ENCODE results near the gene AHRR. TPM values are rescaled to one million over a fixed set of nuclear protein-coding genes. Genes with fewer than 3 reads are reported as not detected.
"Not testable (repeated sequence)": the region's sequence is repeated elsewhere in the genome, so short reads cannot be mapped to it uniquely, and the experiment has no call there.

The AHRR gene
- total and polyA plus RNA-seq, 2 experiments from 2014 or later: 1.8 to 2.4 TPM

- TF ChIP-seq CTCF (IDR thresholded peaks at IDR 0.05; ENCODE audit: poor library complexity) (no peak), EZH2 (IDR thresholded peaks at IDR 0.05; ENCODE audit: borderline replicate concordance) (no peak), EZH2phosphoT487 (IDR thresholded peaks at IDR 0.05; ENCODE audit: low read depth, severe bottlenecking, unreplicated experiment) (no peak)
- Histone ChIP-seq H2AFZ (no peak overlapping the region), H3K4me1 (ENCODE audit: insufficient read depth) (peaks cover 30% of the 10 kb centered on the region), H3K9me2 (replicated peaks; ENCODE audit: insufficient read depth) (no peaks in the 10 kb centered on the region), H4K20me1 (ENCODE audit: insufficient read depth, poor library complexity, severe bottlenecking) (no peaks in the 10 kb centered on the region), H3K4me2 (no peak overlapping the region), H3K27ac (peak overlapping the region; percentile 96), H3K79me2 (no peaks in the 10 kb centered on the region), H3K9me3 (ENCODE audit: low read depth) (no peaks in the 10 kb centered on the region), H3K27me3 (no peaks in the 10 kb centered on the region), H3K4me3 (no peak overlapping the region), H3K36me3 (replicated peaks; ENCODE audit: insufficient read depth, low read depth) (no peaks in the 10 kb centered on the region)
- WGBS (ENCODE audit: low lambda C conversion rate, missing lambda C conversion rate): 97% methylated on average over 15 of the region's 17 CpGs
- DNase-seq (ENCODE audit: low spot score): peak; percentile 2
Observed at GRCh38 chr5:395921-396530, 74.5 kb downstream of the AHRR start.

- DNase-seq (ENCODE audit: low spot score): peak; percentile 1
Observed at GRCh38 chr5:396531-396961, 75.0 kb downstream of the AHRR start.

GRCh38 chr5:398141-398474 lies 76.6 kb downstream of the AHRR start:
- not testable (repeated sequence) for H3K9me2 ChIP-seq (replicated peaks; ENCODE audit: insufficient read depth); H2AFZ ChIP-seq; H4K20me1 ChIP-seq (ENCODE audit: insufficient read depth, poor library complexity, severe bottlenecking); H3K9me3 ChIP-seq (ENCODE audit: low read depth); H3K27ac ChIP-seq; DNase-seq (ENCODE audit: low spot score); H3K4me3 ChIP-seq; H3K36me3 ChIP-seq (replicated peaks; ENCODE audit: insufficient read depth, low read depth); H3K79me2 ChIP-seq; H3K27me3 ChIP-seq; H3K4me2 ChIP-seq
- 100% methylated on average over 12 of the region's 15 CpGs for WGBS (ENCODE audit: low lambda C conversion rate, missing lambda C conversion rate)
- H3K4me1 ChIP-seq (ENCODE audit: insufficient read depth): peaks cover 32% of the 10 kb centered on the region

More at GRCh38 chr5:396531-396961, 75.0 kb downstream of the AHRR start:
- no peak overlapping the region for H3K4me3 ChIP-seq
- TF ChIP-seq EZH2phosphoT487 (IDR thresholded peaks at IDR 0.05; ENCODE audit: low read depth, severe bottlenecking, unreplicated experiment): no peak
- TF ChIP-seq EZH2 (IDR thresholded peaks at IDR 0.05; ENCODE audit: borderline replicate concordance): no peak
- no peak for TF ChIP-seq CTCF (IDR thresholded peaks at IDR 0.05; ENCODE audit: poor library complexity)
- no peaks in the 10 kb centered on the region for H4K20me1 ChIP-seq (ENCODE audit: insufficient read depth, poor library complexity, severe bottlenecking)
- peaks cover 33% of the 10 kb centered on the region for H3K4me1 ChIP-seq (ENCODE audit: insufficient read depth)
- peak overlapping the region; percentile 96 for H3K27ac ChIP-seq
- H2AFZ ChIP-seq: no peak overlapping the region
- H3K36me3 ChIP-seq (replicated peaks; ENCODE audit: insufficient read depth, low read depth): no peaks in the 10 kb centered on the region
- no peaks in the 10 kb centered on the region for H3K79me2 ChIP-seq
- no peak overlapping the region for H3K4me2 ChIP-seq
- 98% methylated on average over 13 of the region's 13 CpGs for whole genome bisulfite sequencing (ENCODE audit: low lambda C conversion rate, missing lambda C conversion rate)
- H3K27me3 ChIP-seq: no peaks in the 10 kb centered on the region
- no peaks in the 10 kb centered on the region for H3K9me2 ChIP-seq (replicated peaks; ENCODE audit: insufficient read depth)
- no peaks in the 10 kb centered on the region for H3K9me3 ChIP-seq (ENCODE audit: low read depth)

GRCh38 chr5:398475-399295 lies 77.2 kb downstream of the AHRR start:
- 88% methylated on average over 35 of the region's 35 CpGs for WGBS (ENCODE audit: low lambda C conversion rate, missing lambda C conversion rate)
- peak; percentile 5 for DNase-seq (ENCODE audit: low spot score)
- Histone ChIP-seq H3K9me3 (ENCODE audit: low read depth) (no peaks in the 10 kb centered on the region), H3K79me2 (no peaks in the 10 kb centered on the region), H3K27ac (peak overlapping the region; percentile 94), H2AFZ (no peak overlapping the region), H3K36me3 (replicated peaks; ENCODE audit: insufficient read depth, low read depth) (no peaks in the 10 kb centered on the region), H3K4me3 (no peak overlapping the region), H3K4me2 (peak overlapping the region; percentile 66), H3K4me1 (ENCODE audit: insufficient read depth) (peaks cover 26% of the 10 kb centered on the region), H3K9me2 (replicated peaks; ENCODE audit: insufficient read depth) (no peaks in the 10 kb centered on the region), H3K27me3 (no peaks in the 10 kb centered on the region), H4K20me1 (ENCODE audit: insufficient read depth, poor library complexity, severe bottlenecking) (no peaks in the 10 kb centered on the region)
- no peak for TF ChIP-seq EZH2 (IDR thresholded peaks at IDR 0.05; ENCODE audit: borderline replicate concordance)
- TF ChIP-seq EZH2phosphoT487 (IDR thresholded peaks at IDR 0.05; ENCODE audit: low read depth, severe bottlenecking, unreplicated experiment): no peak
- no peak for TF ChIP-seq CTCF (IDR thresholded peaks at IDR 0.05; ENCODE audit: poor library complexity)
